ENCODE results near the gene MAP3K4. TPM values are rescaled to one million over a fixed set of nuclear protein-coding genes. Genes with fewer than 3 reads are reported as not detected.
A peak's percentile ranks its signal among the peaks of the same experiment; 100 is the strongest.

Gene MAP3K4
- total RNA-seq, 1 experiment from 2014 or later, result 27.9 TPM

DNA sequence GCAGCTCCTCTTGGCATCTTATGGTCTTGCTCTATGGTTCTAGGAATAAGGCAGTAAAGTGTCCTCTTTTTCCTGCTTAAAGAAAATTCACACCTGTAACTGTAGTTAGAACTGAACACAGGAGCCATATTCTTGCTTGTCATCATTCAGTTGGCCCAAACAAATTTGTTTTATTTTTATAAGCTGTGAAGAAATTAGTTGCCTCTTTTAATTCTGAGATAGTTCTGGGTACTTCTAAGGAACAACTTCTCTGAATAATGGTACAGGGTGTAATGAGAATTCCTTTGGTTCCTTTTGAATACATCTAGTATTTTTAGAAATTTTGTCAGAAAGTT is 1.4 kb downstream of the MAP3K4 start:
- Histone ChIP-seq H3K4me2 (ENCODE audit: low read length) (peak overlapping the region; percentile 88), H3K27me3 (ENCODE audit: low read length) (no peaks in the 10 kb centered on the region), H3K9me3 (ENCODE audit: low read length) (no peaks in the 10 kb centered on the region; the same call in 1 of the 2 replicates), H3K9ac (ENCODE audit: low read length) (peak overlapping the region; percentile 93), H3K36me3 (ENCODE audit: low read depth, low read length) (peaks cover 13% of the 10 kb centered on the region), H3K27ac (ENCODE audit: low read length) (peak overlapping the region; percentile 82; the same call in 1 of the 2 replicates), H2AFZ (ENCODE audit: low read length) (no peak overlapping the region), H3K4me1 (ENCODE audit: insufficient read depth, low read length) (peaks cover 18% of the 10 kb centered on the region), H3F3A (ENCODE audit: low read length, unreplicated experiment) (no peaks in the 10 kb centered on the region), H3K79me2 (ENCODE audit: low read length) (peaks cover 62% of the 10 kb centered on the region), H4K20me1 (ENCODE audit: low read length) (0 out of 2 replicates have a peak, but pooled peaks cover 13% of the 10 kb centered on the region), H3K9me2 (replicated peaks; ENCODE audit: low read length) (no peaks in the 10 kb centered on the region), H3K4me3 (ENCODE audit: low read length) (peak overlapping the region; percentile 88)
- intact Hi-C loops (cut with micrococcal nuclease), result loop anchor here (1.0 to 10.0 kb wide), 9 partner anchors 45 to 382 kb away; partner anchors contain the start of gene AGPAT4
- CTCF ChIA-PET, result interaction anchor here (0.5 to 0.9 kb wide), 2 partner anchors 242 to 425 kb away, joined by 3 read pairs; no protein-coding TSS in a partner anchor
- no peak for ATAC-seq
- TF ChIP-seq EZH2 (IDR thresholded peaks at IDR 0.05; ENCODE audit: low read length, unreplicated experiment), result no peak
- TF ChIP-seq, protein P1, sequence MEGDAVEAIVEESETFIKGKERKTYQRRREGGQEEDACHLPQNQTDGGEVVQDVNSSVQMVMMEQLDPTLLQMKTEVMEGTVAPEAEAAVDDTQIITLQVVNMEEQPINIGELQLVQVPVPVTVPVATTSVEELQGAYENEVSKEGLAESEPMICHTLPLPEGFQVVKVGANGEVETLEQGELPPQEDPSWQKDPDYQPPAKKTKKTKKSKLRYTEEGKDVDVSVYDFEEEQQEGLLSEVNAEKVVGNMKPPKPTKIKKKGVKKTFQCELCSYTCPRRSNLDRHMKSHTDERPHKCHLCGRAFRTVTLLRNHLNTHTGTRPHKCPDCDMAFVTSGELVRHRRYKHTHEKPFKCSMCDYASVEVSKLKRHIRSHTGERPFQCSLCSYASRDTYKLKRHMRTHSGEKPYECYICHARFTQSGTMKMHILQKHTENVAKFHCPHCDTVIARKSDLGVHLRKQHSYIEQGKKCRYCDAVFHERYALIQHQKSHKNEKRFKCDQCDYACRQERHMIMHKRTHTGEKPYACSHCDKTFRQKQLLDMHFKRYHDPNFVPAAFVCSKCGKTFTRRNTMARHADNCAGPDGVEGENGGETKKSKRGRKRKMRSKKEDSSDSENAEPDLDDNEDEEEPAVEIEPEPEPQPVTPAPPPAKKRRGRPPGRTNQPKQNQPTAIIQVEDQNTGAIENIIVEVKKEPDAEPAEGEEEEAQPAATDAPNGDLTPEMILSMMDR (conservative IDR thresholded peaks at IDR 0.05; ENCODE audit: low read depth, low read length), result no peak
- no peak for TF ChIP-seq EZH2phosphoT487 (IDR thresholded peaks at IDR 0.05; ENCODE audit: borderline replicate concordance, low read length)
- BruUV-seq (replicated peaks), result no TSS peak
- POLR2A ChIA-PET (ENCODE audit: unreplicated experiment), result no interaction called here
- DNase-seq, result no peak

DNA sequence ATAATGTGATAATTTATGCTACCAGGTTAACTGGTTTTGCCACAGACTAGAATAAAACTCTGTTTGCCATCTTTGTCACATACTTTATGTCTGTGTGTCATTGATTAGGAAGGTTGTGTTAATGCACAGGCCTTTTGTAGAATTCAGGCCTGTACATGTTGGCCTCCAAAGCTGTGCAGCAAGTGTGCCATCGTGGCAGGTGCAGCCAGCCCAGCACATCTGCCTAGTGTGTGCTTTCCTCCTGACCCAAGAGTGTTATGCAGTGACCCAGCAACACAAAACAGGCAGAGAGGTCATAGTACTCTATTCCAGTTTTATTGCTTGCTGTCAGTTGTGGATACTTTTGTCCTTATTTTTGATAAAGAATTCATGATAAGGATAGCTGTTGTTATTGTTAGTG is 3.7 kb downstream of the MAP3K4 start:
- peaks cover 85% of the 10 kb centered on the region for H3K79me2 ChIP-seq (ENCODE audit: low read length)
- no TSS peak for BruUV-seq (replicated peaks)

More for the DNA sequence above, 3.7 kb downstream of the MAP3K4 start:
- no peak overlapping the region for H3K9ac ChIP-seq (ENCODE audit: low read length)
- POLR2A ChIA-PET (ENCODE audit: unreplicated experiment), result no interaction called here
- H2AFZ ChIP-seq (ENCODE audit: low read length), result no peak overlapping the region
- no peaks in the 10 kb centered on the region for H3K9me2 ChIP-seq (replicated peaks; ENCODE audit: low read length)
- TF ChIP-seq EZH2 (IDR thresholded peaks at IDR 0.05; ENCODE audit: low read length, unreplicated experiment), result no peak
- TF ChIP-seq EZH2phosphoT487 (IDR thresholded peaks at IDR 0.05; ENCODE audit: borderline replicate concordance, low read length), result no peak
- TF ChIP-seq, protein P1 (conservative IDR thresholded peaks at IDR 0.05; ENCODE audit: low read depth, low read length), result no peak
- 0 out of 2 replicates have a peak overlapping the region, but pooled peaks have one; percentile 28 for H3K4me2 ChIP-seq (ENCODE audit: low read length)
- intact Hi-C loops (cut with micrococcal nuclease), result loop anchor here (10.0 kb wide), 4 partner anchors 80 to 380 kb away; partner anchors contain the start of gene AGPAT4
- no peak overlapping the region for H3K4me3 ChIP-seq (ENCODE audit: low read length)
- no peaks in the 10 kb centered on the region for H3F3A ChIP-seq (ENCODE audit: low read length, unreplicated experiment)
- DNase-seq (no peak), ATAC-seq (no peak)
- H3K4me1 ChIP-seq (ENCODE audit: insufficient read depth, low read length), result peaks cover 18% of the 10 kb centered on the region
- H3K36me3 ChIP-seq (ENCODE audit: low read depth, low read length), result peaks cover 13% of the 10 kb centered on the region
- H3K9me3 ChIP-seq (ENCODE audit: low read length), result no peaks in the 10 kb centered on the region; the same call in 1 of the 2 replicates
- CTCF ChIA-PET, result no interaction called here
- H3K27ac ChIP-seq (ENCODE audit: low read length), result no peak overlapping the region
- H3K27me3 ChIP-seq (ENCODE audit: low read length), result no peaks in the 10 kb centered on the region
- H4K20me1 ChIP-seq (ENCODE audit: low read length), result 0 out of 2 replicates have a peak, but pooled peaks cover 13% of the 10 kb centered on the region
